Adipose tissue (tissue), 3 donors: ENCODE results near the gene CDS2. TPM values are rescaled to one million over a fixed set of nuclear protein-coding genes. Genes with fewer than 3 reads are reported as not detected.

Experiments
- H3K27ac ChIP-seq: one replicate; pipeline ENCODE4 v1.5.1; 2013; ENCODE audit warnings: low read depth, low read length
- WGBS, 3 donors: extraction: QIAGEN DNeasy Blood & Tissue Kit; methylation state at CpG; one replicate each; pipeline ENCODE4 v1.1.7; 2013; 5-methylcytosine and 5-hydroxymethylcytosine counted together
- polyA plus RNA-seq, 3 donors: library from polyadenylated mRNA; stranded (reverse); fragments of 200-250 nt; gene quantifications; one replicate each; pipeline ENCODE4 v1.2.3, GENCODE V29; 2013
- donor health status: healthy with polysubstance abuse.
- donor health status: Bipolar disorder and iron deficiency.
- donor health status: healthy.

Gene CDS2
- polyA plus RNA-seq, 3 donors = 7.1 to 14.8 (median 10.7) TPM

- no peak overlapping the region for H3K27ac ChIP-seq
These were observed 94.2 kb downstream of the CDS2 start for GRCh38 chr20:5221061-5221430.

DNA sequence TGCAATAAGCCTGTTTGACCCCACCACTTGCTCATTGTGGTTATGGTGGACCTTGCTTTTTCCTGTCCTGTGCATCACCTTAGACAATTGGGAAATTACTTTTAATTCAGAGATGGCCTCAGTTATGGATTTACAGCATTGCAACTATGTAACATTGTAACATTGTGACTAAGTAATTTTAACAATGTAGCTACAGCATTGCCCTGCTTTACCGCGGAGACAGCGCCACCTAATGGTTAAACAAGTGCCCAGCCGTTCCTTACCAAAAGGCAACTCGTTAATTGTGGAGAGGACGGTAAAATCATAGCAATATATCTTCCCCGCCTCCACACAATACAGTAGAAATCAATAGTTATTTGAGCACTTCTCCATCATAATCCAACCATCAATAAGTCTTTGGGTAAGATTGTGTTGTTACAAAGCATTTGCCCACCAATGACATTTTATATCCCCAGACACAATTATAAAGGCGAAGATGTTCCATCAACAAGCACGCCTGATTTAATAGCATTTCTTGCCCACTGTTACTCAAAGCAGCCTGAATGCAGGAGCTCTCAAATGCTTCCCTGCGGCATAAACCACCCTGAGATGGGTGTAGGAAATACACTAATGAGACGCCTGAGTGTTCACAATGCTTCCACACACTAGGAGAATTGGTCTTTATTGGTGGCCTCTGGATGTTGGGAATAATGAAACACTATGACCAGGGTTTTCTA lies 96.3 kb downstream of the CDS2 start:
- WGBS, 3 donors = 30 to 33% (median 32%) methylated on average over 11 of the region's 11 CpGs
- no peak overlapping the region for H3K27ac ChIP-seq

More at GRCh38 chr20:5221061-5221430, 94.2 kb downstream of the CDS2 start:
- 78 to 93% (median 85%) methylated on average over 4 of the region's 4 CpGs for WGBS, 3 donors

GRCh38 chr20:5230544-5230943 lies 103.7 kb downstream of the CDS2 start:
- WGBS, 3 donors = 56 to 63% (median 60%) methylated on average over 4 of the region's 4 CpGs
- no peak overlapping the region for H3K27ac ChIP-seq

DNA sequence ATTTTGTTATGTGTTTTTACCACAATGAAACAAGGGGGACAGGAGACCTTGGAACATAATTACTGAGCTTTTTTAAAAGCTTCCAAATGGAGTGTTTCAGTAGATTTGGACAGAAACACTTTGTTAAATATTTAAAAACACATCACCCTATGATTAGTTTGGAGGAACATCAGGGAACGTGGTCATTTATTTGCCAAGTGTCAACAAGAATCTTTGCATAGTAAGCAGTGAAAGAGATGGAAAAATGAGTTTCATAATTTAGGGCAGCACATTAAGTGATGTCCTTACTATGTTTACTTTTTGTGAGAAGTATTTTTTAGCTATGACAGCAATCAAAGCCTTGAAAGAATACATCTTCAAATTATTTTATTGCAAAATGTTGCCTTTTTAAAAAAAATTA lies 107.3 kb downstream of the CDS2 start:
- 14 to 51% (median 50%) methylated on average over 1 of the region's 1 CpG for WGBS, 3 donors
- no peak overlapping the region for H3K27ac ChIP-seq

DNA sequence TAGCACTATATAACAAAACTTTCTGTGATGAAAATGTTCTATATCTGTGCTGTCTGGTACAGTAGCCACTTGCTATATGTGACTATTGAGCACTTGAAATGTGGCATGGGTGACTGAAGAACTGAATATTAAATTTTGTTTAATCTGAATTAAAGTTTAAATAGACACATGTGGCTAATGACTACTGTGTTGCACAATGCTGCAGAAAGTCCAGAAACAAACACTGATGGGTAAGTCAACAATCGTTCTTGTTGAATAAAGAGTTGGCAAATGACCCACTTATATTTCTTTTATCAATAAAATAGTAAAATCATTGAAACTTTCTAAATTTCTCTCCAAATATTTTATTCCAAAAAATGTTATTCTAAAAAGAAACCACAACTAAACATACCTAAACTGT lies 108.2 kb downstream of the CDS2 start:
- WGBS, 3 donors = 48 to 80% (median 78%) methylated on average over 1 of the region's 1 CpG
- no peak overlapping the region for H3K27ac ChIP-seq

Other genes with a start within 250 kb of the CDS2 start
- gene SLC23A2, start 125.5 kb upstream of the CDS2 start, polyA plus RNA-seq = 1 to 10 TPM; 3.6 to 6.1 (median 4.0) TPM
- gene TMEM230, start 13.9 kb upstream of the CDS2 start, polyA plus RNA-seq = 100 to 1,000 TPM in 2 of 3 donors, 10 to 100 TPM in 1; 58.6 to 223 (median 154) TPM
- 10 to 100 TPM; 23.9 to 42.5 (median 28.3) TPM for gene PCNA, start 7.0 kb upstream of the CDS2 start, polyA plus RNA-seq
- not detected for gene PROKR2, start 189.9 kb downstream of the CDS2 start, polyA plus RNA-seq